Progenitor cell of endocrine pancreas (in vitro differentiated cells): ENCODE data around the gene IGFBP6. TPM values are rescaled to one million over a fixed set of nuclear protein-coding genes. Genes with fewer than 3 reads are reported as not detected.

Experiments used
- DNase-seq: peaks from one replicate; pipeline ENCODE4 v3.0.0; 2021; ENCODE audit warnings: low spot score; ENCODE audit not compliant: unreplicated experiment
- H3K27ac Mint-ChIP-seq: 2 replicates; pipeline ENCODE4 v1.8.0; 2021; ENCODE audit warnings: mild to moderate bottlenecking, moderate library complexity, mixed read lengths
- H3K27me3 Mint-ChIP-seq: 2 replicates; pipeline ENCODE4 v1.8.0; 2021; ENCODE audit warnings: mixed read lengths
- H3K36me3 Mint-ChIP-seq: 2 replicates; pipeline ENCODE4 v1.8.0; 2022; ENCODE audit warnings: mixed read lengths; ENCODE audit not compliant: insufficient read depth
- H3K4me1 Mint-ChIP-seq: 2 replicates; pipeline ENCODE4 v1.8.0; 2021; ENCODE audit warnings: low read depth, mixed read lengths
- H3K4me3 Mint-ChIP-seq: 2 replicates; pipeline ENCODE4 v1.8.0; 2021; ENCODE audit warnings: low read depth, mild to moderate bottlenecking, moderate library complexity, mixed read lengths
- H3K9me3 Mint-ChIP-seq: 2 replicates; pipeline ENCODE4 v1.8.0; 2021; ENCODE audit warnings: low read depth, mixed read lengths
- CTCF ChIP-seq: fragments of 200-600 bp; sonication (generic); IDR thresholded peaks from one replicate; pipeline ENCODE4 v1.5.0; 2021; ENCODE audit warnings: antibody characterized with exemption, mild to moderate bottlenecking; ENCODE audit not compliant: unreplicated experiment
- total RNA-seq: library from RNA; stranded (reverse); gene quantifications from 2 replicates; pipeline ENCODE4 v1.2.1, GENCODE V29; 2021

IGFBP6 gene
- total RNA-seq, 1 donor from 2014 or later = 25.7 TPM

GRCh38 chr12:53067074-53067992 is 30.1 kb upstream of the IGFBP6 start:
- DNase-seq = no peak
- TF ChIP-seq CTCF = no peak
- peaks cover 9% of the 10 kb centered on the region for H3K4me1 Mint-ChIP-seq
- H3K36me3 Mint-ChIP-seq = peaks cover 13% of the 10 kb centered on the region
- no peak overlapping the region for H3K27ac Mint-ChIP-seq
- H3K9me3 Mint-ChIP-seq = no peaks in the 10 kb centered on the region
- no peaks in the 10 kb centered on the region for H3K27me3 Mint-ChIP-seq
- H3K4me3 Mint-ChIP-seq = no peak overlapping the region

DNA sequence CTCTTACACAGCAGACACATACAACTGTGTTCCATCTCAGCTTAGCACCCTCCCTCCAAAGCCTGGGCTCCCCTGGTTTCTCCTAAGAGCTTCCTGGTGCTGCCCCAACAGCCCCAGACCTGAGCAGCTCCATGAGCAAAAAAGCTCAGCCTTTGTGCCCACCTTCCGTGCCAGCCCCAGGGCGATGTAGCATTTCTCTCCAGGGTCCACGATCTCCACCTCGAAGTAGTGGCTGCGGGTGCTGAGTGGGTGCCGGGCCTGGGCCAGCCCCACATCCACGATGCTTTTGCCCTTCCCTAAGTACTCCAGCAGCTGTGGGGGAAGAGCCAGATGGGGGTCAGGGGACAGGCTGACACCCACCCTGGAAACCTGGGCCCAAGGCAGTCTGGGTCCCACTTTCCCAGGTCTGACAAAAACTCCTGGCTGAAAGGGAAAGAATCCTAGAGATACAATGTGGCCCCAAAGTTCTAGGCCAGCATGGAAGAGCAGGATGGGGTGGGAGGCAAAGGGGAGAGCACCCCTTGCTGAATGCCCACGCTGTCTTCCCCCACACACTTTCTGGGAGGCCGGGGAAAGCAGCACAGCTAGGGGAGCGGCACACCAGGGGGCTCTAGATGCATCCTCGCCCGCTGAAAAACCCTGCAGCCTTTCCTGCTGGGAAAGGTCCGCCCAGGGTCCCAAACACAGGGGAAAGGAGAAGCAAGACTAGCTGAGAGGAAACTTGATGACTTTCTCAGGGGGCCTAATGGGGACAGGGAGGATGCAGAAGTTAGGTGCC is 29.3 kb upstream of the IGFBP6 start:
- Mint-ChIP-seq H3K27ac (no peak overlapping the region), H3K4me1 (peaks cover 15% of the 10 kb centered on the region), H3K9me3 (no peaks in the 10 kb centered on the region), H3K27me3 (no peaks in the 10 kb centered on the region), H3K4me3 (no peak overlapping the region), H3K36me3 (peaks cover 15% of the 10 kb centered on the region)
- TF ChIP-seq CTCF = no peak
- DNase-seq = no peak

DNA sequence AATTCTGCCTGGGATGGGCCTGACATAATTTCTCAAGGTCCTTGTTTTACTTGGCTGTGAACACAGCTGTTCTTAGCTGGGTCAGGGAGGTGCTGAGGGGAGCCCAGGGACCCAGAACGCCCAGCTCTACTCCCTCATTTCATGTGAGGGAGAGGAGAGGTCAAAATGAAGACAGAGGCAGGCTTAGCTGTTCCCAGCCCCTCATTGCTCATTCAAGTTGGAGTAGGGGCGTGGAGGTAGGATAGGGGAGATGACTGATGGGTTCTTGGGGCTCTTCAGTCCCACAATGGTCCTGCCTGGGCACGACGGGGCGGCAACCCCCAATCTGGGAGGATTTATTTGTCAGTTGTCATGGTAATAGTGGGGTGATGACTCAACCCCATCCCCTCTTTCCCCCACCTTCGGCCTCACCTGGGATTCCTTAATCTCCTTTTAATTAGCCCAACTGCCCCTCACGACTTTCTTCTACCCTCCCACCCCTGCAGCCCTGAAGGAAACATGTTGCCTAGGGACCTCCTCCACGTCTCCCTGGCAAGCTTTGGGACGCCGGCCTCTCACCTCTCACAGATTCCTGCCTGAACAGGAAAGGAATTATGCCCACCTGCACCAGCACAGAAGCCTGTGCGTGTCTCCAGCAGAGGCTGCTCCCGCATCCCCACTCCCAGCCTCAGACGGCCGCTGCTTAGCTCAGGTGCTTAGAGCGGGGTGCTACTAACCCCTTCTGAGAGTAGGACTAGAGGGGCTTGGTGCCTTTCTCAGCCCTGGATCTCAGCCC is 28.5 kb upstream of the IGFBP6 start:
- Mint-ChIP-seq H3K4me3 (no peak overlapping the region), H3K27me3 (no peaks in the 10 kb centered on the region), H3K36me3 (peaks cover 16% of the 10 kb centered on the region), H3K27ac (no peak overlapping the region), H3K9me3 (no peaks in the 10 kb centered on the region), H3K4me1 (peaks cover 15% of the 10 kb centered on the region)
- TF ChIP-seq CTCF = no peak
- DNase-seq = no peak

DNA sequence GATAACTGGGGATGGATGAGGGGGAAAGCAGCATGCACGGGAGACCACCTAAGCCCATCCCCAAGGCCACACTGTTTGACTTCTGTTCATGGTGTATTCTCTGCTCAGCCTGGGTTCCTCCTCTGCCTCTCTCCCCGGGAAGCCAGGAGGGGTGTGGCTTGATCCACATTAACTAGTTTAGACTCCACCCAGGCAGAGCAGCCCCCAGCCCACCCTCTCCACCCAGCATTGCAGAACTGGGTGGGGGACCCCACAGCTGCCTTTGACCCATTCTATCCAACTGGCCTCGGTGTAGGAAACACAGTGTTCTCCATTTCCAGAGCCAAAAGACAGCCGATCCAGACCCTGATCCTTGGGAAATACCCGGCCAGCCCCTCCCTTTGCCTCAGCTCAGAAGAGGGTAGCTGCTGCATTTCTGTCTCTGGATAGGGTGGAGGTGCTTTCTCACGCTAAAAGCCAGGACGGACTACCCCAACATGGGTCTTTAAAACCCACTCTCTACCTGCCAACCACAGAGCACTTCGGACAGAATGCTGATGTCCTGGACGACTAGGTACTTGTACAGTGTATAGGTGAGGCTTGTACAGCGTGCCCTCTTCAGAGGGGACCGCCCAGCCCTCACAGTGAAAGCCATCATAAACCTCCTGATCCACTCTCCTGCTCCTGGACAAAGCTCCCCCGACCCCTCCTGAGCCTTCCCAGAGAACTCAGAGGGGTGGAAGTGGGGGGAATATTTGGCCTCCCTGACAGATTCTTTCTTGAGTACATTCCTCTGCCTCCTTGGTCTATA is 27.7 kb upstream of the IGFBP6 start:
- H3K36me3 Mint-ChIP-seq = peaks cover 22% of the 10 kb centered on the region
- DNase-seq = no peak
- no peak overlapping the region for H3K4me3 Mint-ChIP-seq
- no peaks in the 10 kb centered on the region for H3K9me3 Mint-ChIP-seq
- TF ChIP-seq CTCF = no peak
- no peaks in the 10 kb centered on the region for H3K27me3 Mint-ChIP-seq
- H3K4me1 Mint-ChIP-seq = peaks cover 15% of the 10 kb centered on the region
- no peak overlapping the region for H3K27ac Mint-ChIP-seq
